NCI-H748 (cell line): ENCODE results near the gene ADGRV1.
A peak's percentile ranks its signal among the peaks of the same experiment; 100 is the strongest.

Experiments used
- DNase-seq: peaks from one replicate; lab custom pipeline; 2025; ENCODE audit not compliant: unreplicated experiment; lab: John Stamatoyannopoulos, UW

Gene ADGRV1

DNA sequence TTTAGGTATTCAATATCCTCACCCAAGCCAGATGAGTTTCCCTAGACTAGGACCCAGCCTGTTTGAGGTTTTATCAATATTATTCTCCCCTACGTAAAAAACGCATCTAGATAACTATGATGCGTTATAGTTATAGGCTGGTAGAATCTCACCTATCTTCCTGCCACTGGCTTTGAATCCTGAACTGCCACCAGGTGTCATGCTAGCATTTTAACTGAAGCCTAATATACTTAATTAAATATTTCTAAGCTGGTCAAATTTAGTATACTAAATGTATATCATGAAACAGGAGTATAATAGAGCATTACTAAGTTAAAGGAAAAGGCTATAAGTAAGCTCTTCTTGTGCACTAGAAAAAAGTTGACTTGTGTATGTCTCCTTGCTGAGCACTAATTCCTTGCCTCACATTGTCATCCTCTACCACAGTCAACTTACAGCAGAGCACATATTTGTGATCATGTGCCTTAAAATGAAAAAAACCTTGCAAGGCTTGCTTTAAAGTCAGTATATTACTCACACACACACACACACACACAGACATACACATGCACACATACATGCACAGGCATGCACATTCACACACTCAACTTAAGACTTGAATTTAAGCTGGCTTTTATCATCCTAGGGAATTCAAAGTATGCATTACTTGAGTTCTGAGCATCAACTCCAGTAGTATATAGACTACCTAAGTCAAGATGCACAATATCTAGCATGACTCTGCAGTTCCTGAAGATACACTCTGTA, 303.4 kb downstream of the ADGRV1 start:
- no peak for DNase-seq

GRCh38 chr5:90865180-90865579, 306.6 kb downstream of the ADGRV1 start:
- DNase-seq: no peak

DNA sequence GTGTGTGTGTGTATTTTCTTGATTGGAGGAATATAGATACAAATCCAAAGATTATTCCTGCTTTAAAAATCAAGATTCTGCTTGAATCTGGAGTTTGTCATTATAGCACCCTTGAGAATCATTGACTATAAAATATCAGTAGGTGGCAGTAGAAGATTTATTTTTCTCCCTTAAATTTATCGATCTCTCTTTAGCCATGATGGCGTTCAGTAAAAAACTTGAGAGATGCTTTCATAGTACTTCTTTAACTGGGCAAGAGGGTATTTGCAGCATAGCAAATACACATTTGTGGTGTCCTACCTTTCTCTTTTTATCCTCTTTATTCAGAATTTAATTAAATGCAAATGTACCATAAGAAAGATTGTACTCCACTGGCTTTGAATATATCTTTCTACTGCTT, 307.7 kb downstream of the ADGRV1 start:
- DNase-seq: peak; percentile 66

- DNase-seq: no peak
Observed at GRCh38 chr5:90866915-90867731, 308.5 kb downstream of the ADGRV1 start.

- DNase-seq: no peak
Observed at GRCh38 chr5:90868799-90869198, 310.2 kb downstream of the ADGRV1 start.

GRCh38 chr5:90871391-90871991, 312.9 kb downstream of the ADGRV1 start:
- no peak for DNase-seq

- no peak for DNase-seq
Observed at GRCh38 chr5:90873033-90873517, 314.5 kb downstream of the ADGRV1 start.

DNA sequence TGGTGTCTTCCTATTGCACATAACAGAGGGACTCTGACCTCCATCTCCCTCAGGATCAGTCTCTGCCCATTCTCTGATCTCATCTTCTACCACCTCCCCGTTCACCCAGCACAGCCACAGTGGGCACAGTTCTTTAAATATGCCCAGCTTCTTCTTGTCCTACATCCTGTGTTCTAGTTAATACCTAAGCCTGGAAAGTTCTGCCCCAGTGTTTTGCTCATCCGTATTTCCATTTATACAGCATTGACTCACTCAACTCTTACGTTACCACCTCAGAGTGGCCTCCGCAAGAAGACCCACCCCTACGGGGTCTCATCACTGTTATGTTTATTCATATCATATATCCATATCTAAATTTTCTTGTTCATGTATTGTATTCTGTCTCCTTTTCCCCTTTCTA, 315.5 kb downstream of the ADGRV1 start:
- DNase-seq: no peak

DNA sequence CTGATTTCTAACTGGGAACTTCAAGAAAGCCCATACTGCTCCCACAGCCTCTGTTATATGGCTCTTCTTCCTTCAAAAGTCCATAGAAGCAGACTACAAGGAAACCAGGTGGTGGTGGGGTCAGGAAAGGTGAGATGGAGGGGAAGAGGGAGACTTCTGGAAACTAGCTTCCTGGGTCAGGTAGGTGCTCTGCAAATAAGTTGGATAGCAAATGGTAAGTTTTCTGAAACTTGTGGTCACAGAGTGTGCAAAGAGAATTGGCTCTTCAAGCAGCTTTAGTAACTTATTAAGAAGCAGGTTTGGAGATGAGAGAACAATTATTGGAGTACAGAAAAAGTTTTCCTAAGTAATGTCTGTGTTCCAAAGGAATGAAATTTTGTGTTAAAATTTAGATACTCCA, 316.9 kb downstream of the ADGRV1 start:
- no peak for DNase-seq

GRCh38 chr5:90876366-90876765, 317.8 kb downstream of the ADGRV1 start:
- no peak for DNase-seq

- no peak for DNase-seq
Observed at GRCh38 chr5:90877049-90877448, 318.5 kb downstream of the ADGRV1 start.

DNA sequence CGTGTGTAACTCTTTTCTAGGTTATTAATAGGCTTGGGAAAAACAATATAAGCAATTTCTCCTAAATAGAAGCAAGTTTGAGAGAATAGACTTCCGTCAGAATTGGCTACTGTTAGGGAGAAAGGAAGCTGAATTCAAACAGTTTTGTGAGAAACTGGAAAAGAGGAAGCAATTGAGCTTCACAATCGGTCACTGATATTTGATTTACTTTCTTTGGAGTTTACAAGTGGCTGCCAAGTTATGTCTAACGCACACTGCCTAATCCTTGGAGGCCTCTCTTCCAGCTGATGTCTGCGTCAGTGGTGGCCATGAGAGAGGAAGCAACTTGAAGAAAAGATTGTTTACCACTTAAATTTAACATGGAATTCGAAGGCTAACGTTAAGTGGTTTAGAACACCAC, 319.5 kb downstream of the ADGRV1 start:
- DNase-seq: no peak

- DNase-seq: no peak
Observed at GRCh38 chr5:90878549-90879196, 320.1 kb downstream of the ADGRV1 start.

DNA sequence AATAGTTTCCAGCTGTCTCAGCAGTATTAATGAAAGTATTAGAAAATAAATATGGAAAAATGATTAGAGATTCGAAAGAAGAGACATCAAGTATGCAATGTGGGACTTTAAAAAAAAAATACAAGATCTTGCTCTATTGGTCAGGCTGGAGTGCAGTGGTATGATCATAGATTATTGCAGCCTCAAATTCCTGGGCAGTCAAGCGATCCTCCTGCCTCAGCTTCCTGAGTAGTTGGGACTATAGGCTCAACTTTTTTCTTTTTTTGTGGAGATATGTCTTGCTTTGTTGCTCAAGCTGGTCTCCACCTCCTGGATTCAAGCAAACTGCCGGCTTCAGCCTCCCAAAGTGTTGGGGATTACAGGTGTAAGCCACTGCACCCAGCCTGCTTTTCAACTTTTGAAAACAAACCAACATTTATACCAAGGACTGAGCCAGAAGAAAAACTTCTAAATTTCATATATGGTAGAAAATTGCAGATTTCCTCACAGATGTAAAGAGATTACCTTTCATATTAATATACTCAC, 323.1 kb downstream of the ADGRV1 start:
- no peak for DNase-seq

GRCh38 chr5:90882448-90882847, 323.9 kb downstream of the ADGRV1 start:
- no peak for DNase-seq

DNA sequence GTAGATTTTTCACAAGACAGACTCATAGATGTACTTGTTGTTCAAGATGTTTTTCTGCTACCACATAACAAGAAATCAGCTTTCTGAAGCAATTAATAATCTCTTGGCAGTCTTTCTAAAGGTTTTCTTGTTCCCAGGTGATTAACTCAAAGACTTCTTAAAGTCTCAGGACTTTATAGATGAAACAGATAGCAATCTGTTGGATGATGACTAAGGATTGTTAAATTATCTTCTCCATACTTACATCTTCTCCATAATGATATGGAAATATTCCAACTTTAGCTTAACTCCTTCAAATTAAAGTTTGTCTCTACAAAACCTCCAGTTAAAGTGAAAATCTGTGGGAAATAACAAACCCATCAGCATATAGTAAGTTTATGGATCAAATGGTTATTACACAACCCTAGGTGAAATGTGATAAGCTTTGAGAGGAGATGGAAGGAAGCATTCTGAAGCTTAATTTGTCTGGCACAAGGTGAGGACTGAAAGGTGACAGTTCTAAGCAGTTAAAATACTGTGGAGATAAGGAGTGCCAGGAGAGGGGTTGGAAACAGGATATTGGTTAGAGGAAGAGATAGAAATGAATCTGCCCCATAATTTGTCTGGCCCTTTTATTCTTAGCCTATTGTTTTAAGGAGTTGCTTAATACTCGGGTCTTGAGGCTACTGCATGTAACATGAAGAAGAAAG, 326.7 kb downstream of the ADGRV1 start:
- DNase-seq: no peak

DNA sequence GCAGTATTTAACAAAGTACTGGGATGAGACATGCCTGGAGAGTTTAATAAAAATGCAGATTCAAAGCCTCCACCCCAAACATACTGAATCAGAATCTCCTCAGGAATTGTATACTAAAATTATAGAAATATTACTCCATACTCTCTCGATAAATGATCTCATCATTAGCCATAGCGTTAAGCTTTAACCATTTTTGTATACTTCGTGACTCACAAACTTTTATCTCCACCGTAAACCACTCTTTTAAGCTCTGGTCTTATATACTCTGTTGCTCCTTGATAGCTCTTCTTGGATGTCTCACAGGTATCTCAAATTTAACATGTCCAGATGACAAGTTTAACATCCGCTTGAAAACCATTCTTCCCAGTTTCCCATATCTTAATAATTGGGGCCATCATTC, 327.8 kb downstream of the ADGRV1 start:
- no peak for DNase-seq

DNA sequence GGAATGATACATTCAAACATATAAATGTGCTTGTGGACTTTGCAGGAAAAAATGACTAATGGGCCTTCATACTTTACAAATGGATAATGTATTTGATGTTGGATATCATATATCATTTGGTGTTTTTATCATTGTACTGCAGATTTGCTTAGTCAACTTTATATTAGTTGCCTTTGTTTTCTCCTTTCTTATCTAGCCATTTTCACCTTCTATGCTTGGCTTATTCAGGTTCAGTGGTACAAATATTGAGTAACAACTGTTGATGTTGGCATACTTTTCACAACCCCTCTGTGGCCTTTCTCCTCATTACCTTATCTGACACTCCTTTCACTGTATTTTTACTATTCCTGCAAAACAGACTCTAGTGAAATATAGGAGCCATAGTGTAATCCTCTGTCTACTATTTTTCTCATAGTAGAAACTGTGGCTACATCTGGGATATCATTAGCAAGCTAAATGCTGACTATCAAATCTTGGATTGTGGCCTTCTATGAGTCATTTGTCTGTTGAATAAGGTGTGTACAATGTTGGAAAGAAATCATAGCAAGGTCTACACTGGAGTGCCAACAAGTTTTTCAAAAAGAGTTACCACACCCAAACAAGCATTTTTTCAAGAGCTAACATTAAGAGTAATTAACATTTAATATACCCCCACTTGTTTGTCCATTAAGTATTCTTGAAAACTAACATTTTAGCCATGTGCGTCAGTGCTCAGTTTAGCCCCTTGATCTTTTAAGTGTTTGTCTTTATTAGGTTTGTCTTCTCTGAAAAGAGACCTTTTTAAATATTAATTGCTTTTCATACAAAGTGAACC, 330.1 kb downstream of the ADGRV1 start:
- DNase-seq: peak; percentile 91

DNA sequence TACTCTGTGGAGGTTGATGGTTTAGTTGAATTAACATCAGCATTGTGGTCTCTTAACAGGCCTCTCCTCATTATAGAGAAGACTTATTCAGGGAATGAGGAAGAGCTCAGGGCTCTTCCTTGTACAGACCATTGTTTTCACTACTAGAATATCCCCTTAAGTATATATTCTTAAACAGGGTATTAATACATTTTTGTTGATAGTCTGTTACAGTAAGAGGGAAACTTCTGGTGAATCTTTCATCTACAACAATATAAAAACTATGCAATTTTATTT, 330.7 kb downstream of the ADGRV1 start:
- DNase-seq: no peak

DNA sequence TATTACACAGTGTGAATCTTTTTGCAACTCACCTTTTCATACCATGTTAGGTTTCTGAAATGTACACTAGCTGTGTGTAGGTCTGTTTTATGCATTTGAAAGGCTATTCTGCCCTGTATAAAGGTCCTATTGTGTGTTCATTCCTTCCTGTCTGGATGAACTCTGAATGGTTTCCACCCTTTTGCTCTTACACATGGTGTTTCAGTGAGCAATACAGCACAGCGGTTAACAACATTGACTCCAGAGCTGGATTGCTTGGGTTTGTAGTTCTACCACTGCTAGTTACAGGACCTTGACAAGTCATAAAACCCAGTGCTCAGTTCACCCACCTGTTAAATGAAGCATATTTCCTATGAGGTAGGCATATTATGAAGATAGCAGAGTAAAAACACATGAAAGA, 331.6 kb downstream of the ADGRV1 start:
- peak; percentile 13 for DNase-seq
